Esophagus squamous epithelium (tissue), 5 donors: ENCODE measurements around the gene PIP5K1B. TPM values are rescaled to one million over a fixed set of nuclear protein-coding genes. Genes with fewer than 3 reads are reported as not detected.
A peak's percentile ranks its signal among the peaks of the same experiment; 100 is the strongest.

Source experiments
- DNase-seq: peaks from one replicate; lab custom pipeline; 2025; lab: John Stamatoyannopoulos, UW
- H3K27ac ChIP-seq, 4 donors: fragments of 200-600 bp; sonication (generic); one replicate each; pipeline ENCODE4 v1.5.1; 2016 to 2019; ENCODE audit warnings: mild to moderate bottlenecking in 1 of 4
- H3K27me3 ChIP-seq, 4 donors: fragments of 200-600 bp; sonication (generic); 1 replicate in 3 of 4; 2 replicates in 1 of 4; pipeline versions ENCODE4 v1.5.1 to v1.6.0; 2017 to 2021; ENCODE audit warnings: antibody characterized with exemption in 1 of 4
- H3K36me3 ChIP-seq, 3 donors: fragments of 200-600 bp; sonication (generic); one replicate each; pipeline ENCODE4 v1.5.1; 2016 to 2019
- H3K4me1 ChIP-seq, 3 donors: fragments of 200-600 bp; sonication (generic); one replicate each; pipeline ENCODE4 v1.5.1; 2017 to 2019
- H3K4me3 ChIP-seq, 4 donors: fragments of 200-600 bp; sonication (generic); 1 replicate in 3 of 4; 2 replicates in 1 of 4; pipeline ENCODE4 v1.5.1; 2016 to 2019; ENCODE audit warnings: mild to moderate bottlenecking in 2 of 4, moderate library complexity in 1 of 4
- H3K9me3 ChIP-seq, 3 donors: fragments of 200-600 bp; sonication (generic); one replicate each; pipeline ENCODE4 v1.5.1; 2016 to 2019
- POLR2A ChIP-seq, 4 donors: fragments of 450-650 bp; IDR thresholded peaks; one replicate each; pipeline ENCODE4 v1.6.1; 2017; ENCODE audit warnings: antibody characterized with exemption in 4 of 4, mild to moderate bottlenecking in 4 of 4, moderate library complexity in 3 of 4
- WGBS, 2 donors: methylation state at CpG; one replicate each; pipeline ENCODE4 v1.1.5; 2018; 5-methylcytosine and 5-hydroxymethylcytosine counted together
- intact Hi-C: fragments of 100-400 bp; cut with DNase I; formaldehyde crosslinking; loops from one replicate; pipeline ENCODE4 v1.15.0; 2022
- total RNA-seq, 4 donors: library from RNA; depleted of rRNA; stranded (reverse); fragments of >200 nt; gene quantifications; one replicate each; pipeline ENCODE4 v1.1.0, GENCODE V29; 2016
- TF ChIP-seq, protein P1 (sequence below), 6 experiments: fragments of 450-650 bp in 4 of 6; fragments of 200-600 bp in 2 of 6; sonication (generic) in 2 of 6; IDR thresholded peaks; one replicate each; pipeline ENCODE4 v1.5.1; 2016 to 2019; ENCODE audit warnings: antibody characterized with exemption in 6 of 6, mild to moderate bottlenecking in 4 of 6, moderate library complexity in 4 of 6
- donor health status: DM: yes; HTN: yes; CAD: no.

PIP5K1B gene
- total RNA-seq, 4 donors from 2014 or later = 0.38 to 0.97 (median 0.56) TPM; not detected in 1

DNA sequence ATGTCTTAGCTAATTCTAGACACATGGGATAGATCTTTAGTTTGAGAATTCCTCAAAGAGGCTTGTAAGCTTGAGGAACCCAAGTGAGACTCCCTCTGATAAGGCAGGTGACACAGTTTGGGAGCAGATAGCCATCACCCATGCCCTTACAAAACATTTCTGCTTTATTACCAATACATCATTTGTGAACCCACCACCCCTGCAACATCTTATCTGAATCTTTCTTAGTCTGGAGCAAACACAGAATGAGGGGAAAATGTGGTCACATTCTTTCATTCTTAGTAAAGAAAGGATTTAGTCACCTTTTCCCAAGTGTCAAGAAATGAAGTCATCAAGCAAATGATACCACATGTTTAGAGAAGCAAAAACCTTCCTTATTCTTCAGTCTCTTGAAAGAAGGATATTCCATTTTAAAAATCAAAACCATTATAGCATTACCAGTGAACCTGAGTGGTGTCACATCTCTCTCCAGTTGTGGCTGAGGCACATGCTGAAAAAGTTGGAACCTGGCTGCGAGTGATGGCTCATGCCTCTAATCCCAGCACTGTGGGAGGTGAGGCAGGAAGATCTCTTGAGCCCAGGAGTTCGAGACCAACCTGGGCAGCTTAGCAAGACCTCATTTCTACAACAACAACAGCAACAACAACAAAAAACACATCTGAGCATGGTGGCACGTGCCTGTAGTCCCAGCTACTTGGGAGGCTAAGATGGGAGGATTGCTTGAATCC, 243.0 kb downstream of the PIP5K1B start:
- no peaks in the 10 kb centered on the region for H3K36me3 ChIP-seq
- no peak for DNase-seq
- WGBS, 2 donors = 58 to 65% methylated on average over 3 of the region's 3 CpGs
- intact Hi-C loops = no loop called here
- no peak overlapping the region for H3K4me3 ChIP-seq
- no peaks in the 10 kb centered on the region for H3K9me3 ChIP-seq
- H3K27me3 ChIP-seq = no peaks in the 10 kb centered on the region
- H3K4me1 ChIP-seq = no peaks in the 10 kb centered on the region
- no peak overlapping the region for H3K27ac ChIP-seq
- TF ChIP-seq, protein P1, sequence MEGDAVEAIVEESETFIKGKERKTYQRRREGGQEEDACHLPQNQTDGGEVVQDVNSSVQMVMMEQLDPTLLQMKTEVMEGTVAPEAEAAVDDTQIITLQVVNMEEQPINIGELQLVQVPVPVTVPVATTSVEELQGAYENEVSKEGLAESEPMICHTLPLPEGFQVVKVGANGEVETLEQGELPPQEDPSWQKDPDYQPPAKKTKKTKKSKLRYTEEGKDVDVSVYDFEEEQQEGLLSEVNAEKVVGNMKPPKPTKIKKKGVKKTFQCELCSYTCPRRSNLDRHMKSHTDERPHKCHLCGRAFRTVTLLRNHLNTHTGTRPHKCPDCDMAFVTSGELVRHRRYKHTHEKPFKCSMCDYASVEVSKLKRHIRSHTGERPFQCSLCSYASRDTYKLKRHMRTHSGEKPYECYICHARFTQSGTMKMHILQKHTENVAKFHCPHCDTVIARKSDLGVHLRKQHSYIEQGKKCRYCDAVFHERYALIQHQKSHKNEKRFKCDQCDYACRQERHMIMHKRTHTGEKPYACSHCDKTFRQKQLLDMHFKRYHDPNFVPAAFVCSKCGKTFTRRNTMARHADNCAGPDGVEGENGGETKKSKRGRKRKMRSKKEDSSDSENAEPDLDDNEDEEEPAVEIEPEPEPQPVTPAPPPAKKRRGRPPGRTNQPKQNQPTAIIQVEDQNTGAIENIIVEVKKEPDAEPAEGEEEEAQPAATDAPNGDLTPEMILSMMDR (IDR thresholded peaks at IDR 0.05) = no peak
- TF ChIP-seq POLR2A (IDR thresholded peaks at IDR 0.05) = no peak

DNA sequence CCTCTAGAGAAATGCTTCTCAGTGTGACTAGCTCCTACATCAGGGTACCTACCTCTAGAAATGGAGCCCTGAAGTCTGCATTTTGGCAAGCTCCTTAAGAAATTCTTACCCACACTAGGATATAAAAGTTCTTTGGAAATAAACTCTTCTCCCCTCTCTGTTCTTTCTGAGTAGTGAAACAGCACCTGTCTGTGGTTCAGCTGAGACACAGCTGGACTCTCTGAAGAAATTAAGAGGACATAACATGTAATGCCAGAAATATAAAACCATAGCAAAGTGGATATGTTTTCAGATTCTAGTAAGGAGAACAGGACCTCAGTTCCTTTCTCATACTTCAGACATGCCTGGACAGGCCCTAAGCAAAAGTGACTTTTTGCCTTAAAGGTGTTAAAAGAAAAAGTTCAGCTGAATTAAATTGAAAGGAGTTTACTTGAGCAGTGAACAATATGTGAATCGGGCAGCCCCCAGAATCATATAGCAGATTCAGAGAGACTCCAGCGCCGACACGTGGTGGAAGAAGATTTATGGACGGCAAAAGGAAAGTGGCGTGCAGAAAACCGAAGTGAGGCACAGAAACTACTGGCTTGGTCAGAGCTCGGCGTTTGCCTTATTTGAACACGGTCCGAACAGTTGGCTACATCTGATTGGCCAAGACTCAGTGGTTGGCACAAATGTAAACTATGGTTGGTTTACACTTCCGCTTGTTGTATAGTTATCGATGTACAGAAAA, 244.4 kb downstream of the PIP5K1B start:
- TF ChIP-seq, protein P1 (IDR thresholded peaks at IDR 0.05) = peak in 2 of 6 experiments; percentile 6 to 28
- no peak for TF ChIP-seq POLR2A (IDR thresholded peaks at IDR 0.05)
- Histone ChIP-seq H3K4me3 (no peak overlapping the region), H3K36me3 (no peaks in the 10 kb centered on the region), H3K4me1 (no peaks in the 10 kb centered on the region), H3K9me3 (no peaks in the 10 kb centered on the region), H3K27me3 (no peaks in the 10 kb centered on the region), H3K27ac (no peak overlapping the region)
- DNase-seq = no peak
- intact Hi-C loops = no loop called here
- WGBS, 2 donors = 50 to 63% methylated on average over 13 of the region's 13 CpGs

DNA sequence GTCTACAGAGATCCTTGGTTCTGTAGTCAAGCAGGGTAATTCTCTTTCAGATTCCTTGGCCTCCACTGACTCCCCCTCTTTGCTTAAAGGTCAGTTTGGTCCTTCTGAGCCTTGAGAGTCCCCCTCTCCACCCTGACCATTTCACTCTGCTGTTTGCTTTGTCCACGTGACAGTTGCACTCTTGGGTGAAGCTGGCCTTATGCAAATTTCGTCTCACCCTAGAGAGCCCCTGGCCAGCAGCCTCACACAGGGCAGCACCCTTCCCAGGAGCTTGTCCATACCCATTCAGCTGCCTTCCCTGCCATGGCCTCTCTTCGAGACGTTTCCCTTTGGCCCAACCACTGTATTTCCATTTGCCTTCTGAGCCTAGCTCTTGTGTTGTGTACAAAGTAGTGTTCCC, 245.1 kb downstream of the PIP5K1B start:
- Histone ChIP-seq H3K9me3 (no peaks in the 10 kb centered on the region), H3K36me3 (no peaks in the 10 kb centered on the region), H3K4me1 (no peaks in the 10 kb centered on the region), H3K27me3 (no peaks in the 10 kb centered on the region), H3K4me3 (no peak overlapping the region), H3K27ac (no peak overlapping the region)
- WGBS, 2 donors = 59 to 75% methylated on average over 4 of the region's 4 CpGs
- no peak for DNase-seq
- intact Hi-C loops = no loop called here
- TF ChIP-seq, protein P1 (IDR thresholded peaks at IDR 0.05) = no peak
- TF ChIP-seq POLR2A (IDR thresholded peaks at IDR 0.05) = no peak

DNA sequence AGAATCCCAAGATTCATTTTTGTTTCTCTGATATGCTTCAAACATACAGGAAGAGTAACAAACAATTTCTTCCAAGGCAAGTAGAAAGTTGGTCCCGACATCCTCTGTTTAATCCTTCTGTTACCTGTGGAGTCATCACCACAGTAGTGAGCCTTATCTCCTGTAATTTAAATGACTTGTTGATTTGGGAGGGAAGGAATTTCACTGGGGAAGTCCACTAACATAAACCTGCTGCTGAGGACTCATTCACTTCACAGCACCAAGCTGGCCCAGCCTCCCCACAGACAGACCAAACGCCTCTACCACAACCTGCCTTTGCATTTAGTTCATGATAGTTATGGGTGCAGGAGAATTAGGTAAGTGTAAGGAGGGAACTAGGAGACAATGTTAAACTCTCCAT, 245.6 kb downstream of the PIP5K1B start:
- 73 to 100% methylated on average over 1 to 2 of the region's 2 CpGs for WGBS, 2 donors
- no peaks in the 10 kb centered on the region for H3K27me3 ChIP-seq
- H3K4me3 ChIP-seq = no peak overlapping the region
- no peaks in the 10 kb centered on the region for H3K4me1 ChIP-seq
- DNase-seq = no peak
- H3K36me3 ChIP-seq = no peaks in the 10 kb centered on the region
- intact Hi-C loops = no loop called here
- H3K27ac ChIP-seq = no peak overlapping the region
- no peaks in the 10 kb centered on the region for H3K9me3 ChIP-seq
- no peak for TF ChIP-seq POLR2A (IDR thresholded peaks at IDR 0.05)
- TF ChIP-seq, protein P1 (IDR thresholded peaks at IDR 0.05) = no peak
